ENCODE data around the gene RHBDD2.
"Not testable (repeated sequence)": the region's sequence is repeated elsewhere in the genome, so short reads cannot be mapped to it uniquely, and the experiment has no call there.

Gene RHBDD2

GRCh38 chr7:75850235-75850634 is 28.6 kb upstream of the RHBDD2 start:
- ATAC-seq (ENCODE audit: low read depth) (no peak), DNase-seq (ENCODE audit: low spot score in 2 of 2) (no peak)
- H3K9me3 Mint-ChIP-seq: no peaks in the 10 kb centered on the region
- H3K27me3 Mint-ChIP-seq: peaks cover 4% of the 10 kb centered on the region
- no peaks in the 10 kb centered on the region for H3K4me1 Mint-ChIP-seq
- H3K4me3 Mint-ChIP-seq: no peak overlapping the region
- no peaks in the 10 kb centered on the region for H3K36me3 Mint-ChIP-seq
- no peak overlapping the region for H3K27ac Mint-ChIP-seq

- H3K9me3 Mint-ChIP-seq: peaks cover 3% of the 10 kb centered on the region
- ATAC-seq (ENCODE audit: low read depth) (no peak), DNase-seq (ENCODE audit: low spot score in 2 of 2) (no peak)
- peaks cover 4% of the 10 kb centered on the region for H3K27me3 Mint-ChIP-seq
- no peaks in the 10 kb centered on the region for H3K4me1 Mint-ChIP-seq
- no peaks in the 10 kb centered on the region for H3K36me3 Mint-ChIP-seq
- H3K4me3 Mint-ChIP-seq: no peak overlapping the region
- no peak overlapping the region for H3K27ac Mint-ChIP-seq
Measured at GRCh38 chr7:75854233-75854632, 24.6 kb upstream of the RHBDD2 start.

GRCh38 chr7:75854813-75855345 is 24.0 kb upstream of the RHBDD2 start:
- not testable (repeated sequence) for H3K9me3 Mint-ChIP-seq; DNase-seq (ENCODE audit: low spot score in 2 of 2); H3K36me3 Mint-ChIP-seq

DNA sequence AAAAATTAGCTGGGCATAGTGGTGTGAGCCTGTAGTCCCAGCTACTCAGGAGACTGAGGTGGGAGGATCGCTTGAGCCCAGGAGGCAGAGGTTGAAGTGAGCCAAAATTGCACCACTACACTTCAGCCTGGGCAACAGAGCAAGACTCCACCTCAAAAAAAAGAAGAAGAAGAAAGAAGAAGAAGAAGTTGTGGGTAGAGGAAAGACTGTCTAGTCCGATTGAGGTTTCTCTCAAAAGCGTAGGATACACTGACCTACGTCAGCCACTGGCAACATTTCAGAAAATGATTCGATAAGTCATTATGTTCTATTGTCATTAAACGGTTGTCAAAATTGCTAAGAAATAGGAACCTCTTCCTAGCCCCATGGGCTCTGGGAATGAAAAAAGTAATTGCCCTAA is 22.3 kb upstream of the RHBDD2 start:
- Mint-ChIP-seq H3K36me3 (no peaks in the 10 kb centered on the region), H3K27ac (no peak overlapping the region), H3K4me1 (no peaks in the 10 kb centered on the region), H3K27me3 (peaks cover 5% of the 10 kb centered on the region), H3K9me3 (peaks cover 3% of the 10 kb centered on the region), H3K4me3 (no peak overlapping the region)
- DNase-seq (ENCODE audit: low spot score in 2 of 2) (no peak), ATAC-seq (ENCODE audit: low read depth) (peak; percentile 51)

More at GRCh38 chr7:75854813-75855345, 24.0 kb upstream of the RHBDD2 start:
- H3K4me1 Mint-ChIP-seq; H3K4me3 Mint-ChIP-seq; H3K27ac Mint-ChIP-seq; H3K27me3 Mint-ChIP-seq; ATAC-seq (ENCODE audit: low read depth): not testable (repeated sequence)

- no peak for DNase-seq (ENCODE audit: low spot score in 2 of 2)
- ATAC-seq (ENCODE audit: low read depth): no peak
- H3K27ac Mint-ChIP-seq: no peak overlapping the region
Measured at GRCh38 chr7:75858410-75858809, 20.4 kb upstream of the RHBDD2 start.

GRCh38 chr7:75861636-75862035 is 17.2 kb upstream of the RHBDD2 start:
- Mint-ChIP-seq H3K4me1 (peaks cover 4% of the 10 kb centered on the region), H3K27ac (no peak overlapping the region), H3K4me3 (no peak overlapping the region), H3K36me3 (peaks cover 2% of the 10 kb centered on the region), H3K9me3 (peaks cover 3% of the 10 kb centered on the region), H3K27me3 (peaks cover 12% of the 10 kb centered on the region)
- no peak for DNase-seq (ENCODE audit: low spot score in 2 of 2)
- ATAC-seq (ENCODE audit: low read depth): no peak

More at GRCh38 chr7:75858410-75858809, 20.4 kb upstream of the RHBDD2 start:
- H3K36me3 Mint-ChIP-seq: no peaks in the 10 kb centered on the region
- H3K27me3 Mint-ChIP-seq: peaks cover 6% of the 10 kb centered on the region
- peaks cover 3% of the 10 kb centered on the region for H3K9me3 Mint-ChIP-seq
- no peak overlapping the region for H3K4me3 Mint-ChIP-seq
- no peaks in the 10 kb centered on the region for H3K4me1 Mint-ChIP-seq

- not testable (repeated sequence) for ATAC-seq (ENCODE audit: low read depth); H3K4me1 Mint-ChIP-seq; H3K9me3 Mint-ChIP-seq; DNase-seq (ENCODE audit: low spot score in 2 of 2); H3K4me3 Mint-ChIP-seq; H3K27ac Mint-ChIP-seq; H3K36me3 Mint-ChIP-seq
- H3K27me3 Mint-ChIP-seq: peaks cover 16% of the 10 kb centered on the region
Measured at GRCh38 chr7:75864251-75864650, 14.6 kb upstream of the RHBDD2 start.

DNA sequence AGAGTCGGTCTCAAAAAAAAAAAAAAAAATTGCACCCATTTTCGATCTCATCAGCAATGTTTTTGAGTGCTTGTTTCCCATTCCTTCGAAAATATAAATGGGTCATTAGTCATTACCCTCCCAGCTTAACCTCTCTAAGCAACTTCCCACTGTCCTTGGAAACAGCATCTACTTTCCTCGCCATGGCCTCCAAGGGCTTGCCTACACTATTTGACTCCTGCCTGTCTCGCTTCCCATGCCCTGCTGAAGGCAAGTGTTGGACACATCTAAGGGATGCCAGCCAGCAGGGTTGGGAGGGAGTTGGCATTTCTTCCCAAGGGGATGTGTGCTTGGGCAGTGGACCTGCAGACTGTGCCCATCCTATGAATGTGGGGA is 12.7 kb upstream of the RHBDD2 start:
- Mint-ChIP-seq H3K4me3 (no peak overlapping the region), H3K9me3 (no peaks in the 10 kb centered on the region), H3K36me3 (peaks cover 2% of the 10 kb centered on the region), H3K4me1 (peaks cover 4% of the 10 kb centered on the region), H3K27ac (no peak overlapping the region), H3K27me3 (peaks cover 15% of the 10 kb centered on the region)
- DNase-seq (ENCODE audit: low spot score in 2 of 2) (no peak), ATAC-seq (ENCODE audit: low read depth) (no peak)

GRCh38 chr7:75866489-75867389 is 12.1 kb upstream of the RHBDD2 start:
- peak in 1 of 2 donors; percentile 21 for DNase-seq (ENCODE audit: low spot score in 2 of 2)
- peak; percentile 58 for ATAC-seq (ENCODE audit: low read depth)
- Mint-ChIP-seq H3K27me3 (peaks cover 15% of the 10 kb centered on the region), H3K36me3 (peaks cover 2% of the 10 kb centered on the region), H3K9me3 (no peaks in the 10 kb centered on the region), H3K4me1 (peaks cover 4% of the 10 kb centered on the region), H3K27ac (no peak overlapping the region), H3K4me3 (no peak overlapping the region)

GRCh38 chr7:75867390-75867717 is 11.5 kb upstream of the RHBDD2 start:
- H3K9me3 Mint-ChIP-seq: no peaks in the 10 kb centered on the region
- H3K36me3 Mint-ChIP-seq: peaks cover 2% of the 10 kb centered on the region
- H3K4me1 Mint-ChIP-seq: peaks cover 4% of the 10 kb centered on the region
- H3K27me3 Mint-ChIP-seq: peaks cover 15% of the 10 kb centered on the region
- ATAC-seq (ENCODE audit: low read depth) (no peak), DNase-seq (ENCODE audit: low spot score in 2 of 2) (no peak)
- no peak overlapping the region for H3K4me3 Mint-ChIP-seq
- H3K27ac Mint-ChIP-seq: no peak overlapping the region

- peaks cover 2% of the 10 kb centered on the region for H3K36me3 Mint-ChIP-seq
- no peak overlapping the region for H3K27ac Mint-ChIP-seq
- H3K4me3 Mint-ChIP-seq: no peak overlapping the region
- H3K9me3 Mint-ChIP-seq: no peaks in the 10 kb centered on the region
- ATAC-seq (ENCODE audit: low read depth) (no peak), DNase-seq (ENCODE audit: low spot score in 2 of 2) (no peak)
- peaks cover 4% of the 10 kb centered on the region for H3K4me1 Mint-ChIP-seq
- H3K27me3 Mint-ChIP-seq: peaks cover 15% of the 10 kb centered on the region
Measured at GRCh38 chr7:75868153-75868552, 10.7 kb upstream of the RHBDD2 start.

DNA sequence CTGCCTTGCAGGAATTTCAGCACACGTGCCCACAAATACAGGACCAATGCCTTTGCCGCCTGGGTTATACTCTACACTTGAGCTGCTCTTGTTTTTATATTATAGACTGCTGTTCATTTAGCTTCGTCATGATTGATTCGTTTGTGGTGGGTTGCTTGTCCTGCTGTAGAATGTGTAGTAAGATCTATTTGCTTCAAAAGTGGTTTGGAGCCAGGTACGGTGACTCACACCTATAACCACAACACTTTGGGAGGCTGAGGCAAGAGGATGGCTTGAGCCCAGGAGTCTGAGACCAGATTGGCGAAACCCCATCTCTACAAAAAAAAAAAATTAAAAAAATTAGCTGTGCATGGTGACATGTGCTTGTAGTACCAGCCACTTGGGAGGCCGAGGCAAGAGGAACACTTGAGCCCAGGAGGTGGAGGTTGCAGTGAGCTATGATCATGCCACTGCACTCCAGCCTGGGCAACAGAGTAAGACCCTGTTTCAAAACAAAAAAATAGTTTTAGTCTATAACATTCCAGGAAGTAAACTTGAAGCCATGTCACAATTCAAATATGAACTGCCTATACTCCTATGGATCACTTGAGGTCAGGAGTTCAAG is 9.0 kb upstream of the RHBDD2 start:
- no peak overlapping the region for H3K4me3 Mint-ChIP-seq
- DNase-seq (ENCODE audit: low spot score in 2 of 2) (no peak), ATAC-seq (ENCODE audit: low read depth) (no peak)
- H3K27ac Mint-ChIP-seq: no peak overlapping the region
- peaks cover 4% of the 10 kb centered on the region for H3K4me1 Mint-ChIP-seq
- H3K9me3 Mint-ChIP-seq: no peaks in the 10 kb centered on the region
- H3K36me3 Mint-ChIP-seq: no peaks in the 10 kb centered on the region
- peaks cover 10% of the 10 kb centered on the region for H3K27me3 Mint-ChIP-seq

DNA sequence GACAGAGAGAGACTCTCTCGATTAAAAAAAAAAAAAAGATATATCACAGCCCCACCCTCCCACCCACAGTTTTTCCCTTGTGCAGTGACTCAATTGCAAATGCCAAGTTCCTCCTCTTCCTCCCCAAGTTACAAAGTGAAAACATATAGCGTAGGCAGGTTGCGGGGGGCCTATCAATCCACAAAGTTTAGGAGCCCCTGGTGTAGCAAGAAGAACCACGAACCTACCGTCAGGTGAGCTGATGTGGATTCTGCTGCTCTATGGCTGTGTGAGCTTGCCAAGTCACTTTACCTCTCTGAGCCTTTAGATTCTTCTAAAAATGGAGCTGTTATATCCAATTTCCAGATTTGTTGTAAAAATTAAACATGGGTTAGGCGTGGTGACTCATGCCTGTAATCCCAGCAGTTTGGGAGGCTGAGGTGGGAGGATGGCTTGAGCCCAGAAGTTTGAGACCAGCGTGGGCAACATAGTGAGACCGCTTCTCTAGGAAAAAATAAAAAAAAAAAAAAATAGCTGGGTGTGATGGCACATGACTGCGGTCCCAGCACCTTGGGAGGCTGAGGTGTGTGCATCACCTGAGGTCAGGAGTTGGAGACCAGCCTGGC is 8.2 kb upstream of the RHBDD2 start:
- Mint-ChIP-seq H3K27me3 (peaks cover 10% of the 10 kb centered on the region), H3K36me3 (no peaks in the 10 kb centered on the region), H3K9me3 (no peaks in the 10 kb centered on the region), H3K4me1 (peaks cover 4% of the 10 kb centered on the region), H3K4me3 (no peak overlapping the region), H3K27ac (no peak overlapping the region)
- DNase-seq (ENCODE audit: low spot score in 2 of 2) (no peak), ATAC-seq (ENCODE audit: low read depth) (no peak)

GRCh38 chr7:75872073-75872782 is 6.6 kb upstream of the RHBDD2 start:
- Mint-ChIP-seq H3K9me3 (no peaks in the 10 kb centered on the region), H3K27me3 (peaks cover 3% of the 10 kb centered on the region), H3K36me3 (no peaks in the 10 kb centered on the region), H3K4me3 (no peak overlapping the region), H3K27ac (no peak overlapping the region), H3K4me1 (no peaks in the 10 kb centered on the region)
- DNase-seq (ENCODE audit: low spot score in 2 of 2) (no peak), ATAC-seq (ENCODE audit: low read depth) (no peak)

All from memory B cell (primary cell).